Right lung (tissue), 5 donors: Measurements from ENCODE around the gene UPK3A. TPM values are rescaled to one million over a fixed set of nuclear protein-coding genes. Genes with fewer than 3 reads are reported as not detected.

ENCODE experiments used
- DNase-seq, 2 donors: peaks; one replicate each; pipeline ENCODE4 v3.0.0-alpha.2; 2013
- polyA plus RNA-seq, 5 donors: library from polyadenylated mRNA; unstranded; fragments of 120-200 nt; gene quantifications; one replicate each; pipeline versions ENCODE4 v1.2.1 to v1.2.3, GENCODE V29; 2013; ENCODE audit warnings: inconsistent platforms in 1 of 5, low replicate concordance in 1 of 5; ENCODE audit not compliant: insufficient read length in 5 of 5, insufficient read depth in 1 of 5

UPK3A gene
- polyA plus RNA-seq, 5 donors, result 0.33 to 0.34 TPM; not detected in 3

GRCh38 chr22:45329530-45329936 is 44.8 kb downstream of the UPK3A start:
- DNase-seq, result no peak

GRCh38 chr22:45330548-45330947 is 45.8 kb downstream of the UPK3A start:
- no peak for DNase-seq

DNA sequence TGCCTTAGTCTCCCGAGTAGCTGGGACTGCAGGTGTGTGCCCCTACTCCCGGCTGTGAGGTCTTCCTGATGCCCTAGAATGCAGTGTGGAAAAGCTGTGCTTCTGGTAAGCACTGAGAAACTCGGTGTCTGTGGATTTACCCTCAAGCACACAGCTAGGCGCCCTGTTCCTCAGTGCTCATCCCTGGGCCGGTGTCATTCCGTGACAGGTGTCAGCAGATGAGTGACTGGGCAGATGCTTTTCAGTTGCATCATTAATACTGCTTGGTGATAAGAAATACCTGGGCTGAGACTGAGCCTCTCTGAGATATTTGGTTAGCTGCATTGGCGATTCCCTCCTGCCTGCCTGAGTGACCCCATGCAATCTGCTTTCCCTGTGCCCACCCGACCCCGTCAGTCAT is 46.7 kb downstream of the UPK3A start:
- no peak for DNase-seq

GRCh38 chr22:45332001-45332400 is 47.3 kb downstream of the UPK3A start:
- no peak for DNase-seq

- DNase-seq, result no peak
These were observed 49.3 kb downstream of the UPK3A start for GRCh38 chr22:45334068-45334467.

DNA sequence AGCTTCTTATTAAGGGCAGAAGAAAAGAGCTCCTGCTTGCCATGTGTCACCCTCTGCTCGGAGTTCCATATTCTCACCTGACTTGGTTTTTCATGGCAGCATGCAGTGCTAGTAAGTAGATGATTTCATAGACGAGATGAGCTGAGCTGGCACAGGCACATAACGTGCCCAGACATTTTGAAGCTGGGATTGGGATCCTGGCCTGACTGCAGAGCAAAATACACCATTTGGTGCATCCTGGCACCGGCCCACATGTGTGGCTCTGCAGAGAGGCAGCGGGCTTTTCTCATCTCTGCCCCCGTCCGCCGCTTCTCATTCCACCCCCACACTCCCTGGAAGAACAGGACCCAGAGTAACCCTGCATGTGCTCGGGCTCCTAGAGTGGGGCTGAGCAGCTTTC is 49.8 kb downstream of the UPK3A start:
- DNase-seq, result no peak

GRCh38 chr22:45335021-45335818 is 50.5 kb downstream of the UPK3A start:
- DNase-seq, result no peak

DNA sequence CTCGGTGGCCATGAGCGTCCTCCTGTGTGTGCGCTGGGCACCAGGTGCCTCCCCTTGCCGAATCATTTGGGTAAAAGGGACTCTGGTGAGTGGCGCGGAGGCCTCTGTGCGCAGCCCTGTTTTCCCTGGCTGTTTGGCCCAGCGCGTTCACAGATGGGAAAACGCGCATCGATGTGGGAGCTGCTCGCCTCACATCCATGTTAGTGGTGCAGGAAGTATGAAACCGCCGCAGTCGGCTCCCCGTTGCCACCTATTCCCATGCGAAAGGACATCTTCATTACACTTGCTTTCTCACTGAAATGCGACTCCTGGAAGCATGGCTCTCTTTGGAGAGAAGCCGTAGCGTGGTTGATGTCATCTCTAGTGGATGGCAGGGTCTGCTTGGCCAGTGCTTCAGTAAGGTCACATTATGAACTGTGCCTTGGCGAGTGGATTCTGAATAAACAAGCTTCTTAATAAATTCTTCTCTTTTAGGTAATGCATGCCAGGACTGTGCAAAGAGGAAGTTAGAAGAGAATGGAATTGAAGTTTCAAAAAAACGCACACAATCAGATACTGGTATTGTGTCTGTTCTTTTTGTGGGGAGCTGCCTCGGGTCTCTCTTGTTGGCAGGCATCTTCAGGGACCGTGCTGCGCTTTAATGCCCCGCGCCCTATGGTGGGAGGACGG is 51.2 kb downstream of the UPK3A start:
- DNase-seq, result no peak

DNA sequence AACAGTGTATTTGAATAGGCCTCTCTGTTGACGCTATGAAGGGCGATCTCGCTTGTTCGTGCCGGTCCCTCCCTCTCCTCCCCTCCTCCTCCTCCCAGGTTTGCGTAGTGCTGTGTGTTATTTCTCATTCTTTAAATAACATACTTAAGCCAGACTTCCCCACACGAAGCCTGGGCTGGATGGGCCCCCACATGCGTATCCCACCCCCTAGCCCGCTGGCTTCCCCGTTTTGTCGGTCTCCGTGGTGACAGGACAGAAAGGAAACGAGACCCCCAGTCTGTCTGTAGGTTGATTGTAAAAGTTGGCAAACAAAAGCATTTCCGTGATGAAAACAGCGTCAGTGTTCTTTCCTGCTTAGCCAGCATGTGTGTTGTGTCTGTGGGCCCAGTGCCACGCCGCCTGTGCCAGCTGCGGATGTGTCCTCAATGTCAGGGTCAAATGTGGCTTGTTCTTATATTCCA is 52.3 kb downstream of the UPK3A start:
- peak; percentile 74 to 88 for DNase-seq

- no peak for DNase-seq
These were observed 52.8 kb downstream of the UPK3A start for GRCh38 chr22:45337536-45337935.

DNA sequence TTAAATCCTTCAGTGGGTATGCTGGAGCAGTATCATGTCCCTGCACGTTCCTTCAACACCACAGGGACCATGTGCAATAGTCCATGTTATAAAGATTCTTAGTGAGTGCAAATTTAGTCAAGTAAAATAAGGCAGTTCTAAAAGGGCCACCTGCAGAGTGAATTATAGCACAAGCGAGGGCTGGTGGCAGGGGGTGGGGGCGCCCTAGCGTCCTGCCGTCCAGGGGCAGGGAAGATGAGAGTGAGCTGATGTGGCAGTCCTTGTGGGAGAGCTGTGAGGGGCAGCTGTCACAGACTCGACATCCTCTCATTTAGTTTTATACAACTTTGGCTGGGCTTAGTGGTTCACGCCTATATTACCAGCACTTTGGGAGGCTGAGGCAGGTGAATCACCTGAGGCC is 54.0 kb downstream of the UPK3A start:
- DNase-seq, result no peak

GRCh38 chr22:45340323-45340722 is 55.6 kb downstream of the UPK3A start:
- DNase-seq, result no peak

DNA sequence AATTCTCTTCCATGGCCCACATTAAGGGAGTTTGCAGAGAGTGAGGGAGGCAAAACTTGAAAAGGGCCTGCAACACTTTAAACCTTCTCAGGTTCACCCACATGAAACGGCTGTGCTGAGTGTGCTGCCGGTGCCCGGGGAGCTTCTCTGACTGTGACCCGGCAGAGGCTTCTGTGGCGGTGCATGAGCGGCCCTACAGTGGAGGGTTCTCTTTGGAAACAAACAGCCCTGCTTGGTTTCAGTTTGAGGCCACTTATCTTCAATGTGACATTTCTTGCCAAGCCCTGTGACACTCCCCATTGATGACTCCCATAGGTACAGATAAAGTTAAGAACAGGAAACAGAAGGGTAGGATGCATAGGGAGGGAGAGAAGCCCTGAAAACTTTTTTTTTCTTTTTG is 56.7 kb downstream of the UPK3A start:
- no peak for DNase-seq

GRCh38 chr22:45343143-45343542 is 58.4 kb downstream of the UPK3A start:
- no peak for DNase-seq

- DNase-seq, result no peak
These were observed 59.6 kb downstream of the UPK3A start for GRCh38 chr22:45344334-45344733.

Other genes with a start within 250 kb of the UPK3A start
- 10 to 100 TPM; 38.6 to 58.2 (median 45.6) TPM for gene NUP50, start 121.0 kb upstream of the UPK3A start, polyA plus RNA-seq
- 10 to 100 TPM; 13.2 to 19.6 (median 16.8) TPM for gene KIAA0930, start 44.1 kb upstream of the UPK3A start, polyA plus RNA-seq
- gene FAM118A, start 25.0 kb downstream of the UPK3A start, polyA plus RNA-seq, result 10 to 100 TPM; 26.3 to 77.5 (median 37.6) TPM
- gene SMC1B, start 128.7 kb downstream of the UPK3A start, polyA plus RNA-seq, result under 1 TPM; 0.22 to 0.37 (median 0.24) TPM
- gene RIBC2, start 128.7 kb downstream of the UPK3A start, polyA plus RNA-seq, result 10 to 100 TPM in 3 of 5 donors, 1 to 10 TPM in 2; 8.7 to 11.9 (median 10.5) TPM
- gene FBLN1, start 217.9 kb downstream of the UPK3A start, polyA plus RNA-seq, result 100 to 1,000 TPM; 219 to 312 (median 307) TPM